Measurements from ENCODE around the gene TNIK.

The TNIK gene

GRCh38 chr3:171225165-171225564 lies 235.0 kb downstream of the TNIK start:
- no peaks in the 10 kb centered on the region for H4K20me1 ChIP-seq (ENCODE audit: insufficient read depth, low read length)
- H3F3A ChIP-seq (ENCODE audit: insufficient read depth, low read length): no peaks in the 10 kb centered on the region
- no peaks in the 10 kb centered on the region for H3K27me3 ChIP-seq (ENCODE audit: insufficient read depth, low read length)
- H3K9ac ChIP-seq (ENCODE audit: low read length): no peak overlapping the region
- H3K4me1 ChIP-seq (ENCODE audit: insufficient read depth, low read length, severe bottlenecking): no peaks in the 10 kb centered on the region
- H3K9me3 ChIP-seq (ENCODE audit: low read length): no peaks in the 10 kb centered on the region
- no peak overlapping the region for H3K4me2 ChIP-seq (ENCODE audit: low read length)
- no peaks in the 10 kb centered on the region for H3K79me2 ChIP-seq (ENCODE audit: insufficient read depth, low read length)
- TF ChIP-seq EZH2 (IDR thresholded peaks at IDR 0.05; ENCODE audit: borderline replicate concordance, low read length) (no peak), CTCF (IDR thresholded peaks at IDR 0.05; ENCODE audit: low read length) (no peak)
- H3K4me3 ChIP-seq (ENCODE audit: low read depth, low read length, poor library complexity, severe bottlenecking): no peak overlapping the region
- no peak overlapping the region for H2AFZ ChIP-seq (ENCODE audit: low read length)
- no peaks in the 10 kb centered on the region; the same call in 1 of the 2 replicates for H3K9me2 ChIP-seq (ENCODE audit: low read depth, low read length)
- H3K27ac ChIP-seq (ENCODE audit: low read depth, low read length, poor library complexity, severe bottlenecking): no peak overlapping the region
- no peaks in the 10 kb centered on the region for H3K36me3 ChIP-seq (ENCODE audit: insufficient read depth, low read length)

GRCh38 chr3:171223396-171223795 lies 236.8 kb downstream of the TNIK start:
- Histone ChIP-seq H2AFZ (ENCODE audit: low read length) (no peak overlapping the region), H3K4me1 (ENCODE audit: insufficient read depth, low read length, severe bottlenecking) (no peaks in the 10 kb centered on the region), H3K79me2 (ENCODE audit: insufficient read depth, low read length) (no peaks in the 10 kb centered on the region), H3K9ac (ENCODE audit: low read length) (no peak overlapping the region), H3K27ac (ENCODE audit: low read depth, low read length, poor library complexity, severe bottlenecking) (no peak overlapping the region), H3K9me3 (ENCODE audit: low read length) (no peaks in the 10 kb centered on the region), H3K36me3 (ENCODE audit: insufficient read depth, low read length) (no peaks in the 10 kb centered on the region), H3F3A (ENCODE audit: insufficient read depth, low read length) (no peaks in the 10 kb centered on the region), H4K20me1 (ENCODE audit: insufficient read depth, low read length) (no peaks in the 10 kb centered on the region), H3K27me3 (ENCODE audit: insufficient read depth, low read length) (no peaks in the 10 kb centered on the region), H3K4me2 (ENCODE audit: low read length) (no peak overlapping the region), H3K9me2 (ENCODE audit: low read depth, low read length) (no peaks in the 10 kb centered on the region; the same call in 1 of the 2 replicates), H3K4me3 (ENCODE audit: low read depth, low read length, poor library complexity, severe bottlenecking) (no peak overlapping the region)
- no peak for TF ChIP-seq EZH2 (IDR thresholded peaks at IDR 0.05; ENCODE audit: borderline replicate concordance, low read length)
- TF ChIP-seq CTCF (IDR thresholded peaks at IDR 0.05; ENCODE audit: low read length): no peak

- Histone ChIP-seq H3K4me3 (ENCODE audit: low read depth, low read length, poor library complexity, severe bottlenecking) (no peak overlapping the region), H3K27me3 (ENCODE audit: insufficient read depth, low read length) (no peaks in the 10 kb centered on the region), H3K4me2 (ENCODE audit: low read length) (no peak overlapping the region), H3K4me1 (ENCODE audit: insufficient read depth, low read length, severe bottlenecking) (no peaks in the 10 kb centered on the region), H2AFZ (ENCODE audit: low read length) (no peak overlapping the region), H3F3A (ENCODE audit: insufficient read depth, low read length) (no peaks in the 10 kb centered on the region), H4K20me1 (ENCODE audit: insufficient read depth, low read length) (no peaks in the 10 kb centered on the region), H3K9me3 (ENCODE audit: low read length) (no peaks in the 10 kb centered on the region), H3K9me2 (ENCODE audit: low read depth, low read length) (no peaks in the 10 kb centered on the region; the same call in 1 of the 2 replicates), H3K27ac (ENCODE audit: low read depth, low read length, poor library complexity, severe bottlenecking) (no peak overlapping the region), H3K9ac (ENCODE audit: low read length) (no peak overlapping the region), H3K79me2 (ENCODE audit: insufficient read depth, low read length) (no peaks in the 10 kb centered on the region), H3K36me3 (ENCODE audit: insufficient read depth, low read length) (no peaks in the 10 kb centered on the region)
- TF ChIP-seq CTCF (IDR thresholded peaks at IDR 0.05; ENCODE audit: low read length): no peak
- TF ChIP-seq EZH2 (IDR thresholded peaks at IDR 0.05; ENCODE audit: borderline replicate concordance, low read length): no peak
Observed at GRCh38 chr3:171222995-171223394, 237.2 kb downstream of the TNIK start.

Data from OCI-LY1 (cell line).